H1 (cell line): Measurements from ENCODE around the gene CHP2. TPM values are rescaled to one million over a fixed set of nuclear protein-coding genes. Genes with fewer than 3 reads are reported as not detected.

Experiments
- CHD1 ChIP-seq: IDR thresholded peaks from 2 replicates; pipeline ENCODE4 v1.6.1; 2012; ENCODE audit warnings: low read depth, low read length, improper control_type of control experiment
- EGR1 ChIP-seq: IDR thresholded peaks from 2 replicates; pipeline ENCODE4 v1.6.1; 2011; ENCODE audit warnings: low read depth, low read length, borderline replicate concordance
- SAP30 ChIP-seq: fragments of 300-600 bp; sonication (generic); IDR thresholded peaks from 2 replicates; pipeline ENCODE4 v1.7.1; 2012; ENCODE audit warnings: low read length, moderate library complexity, mild to moderate bottlenecking, inconsistent platforms; ENCODE audit not compliant: insufficient read depth, insufficient replicate concordance
- SIRT6 ChIP-seq: IDR thresholded peaks from one replicate; pipeline ENCODE4 v1.7.1; 2012; ENCODE audit warnings: low read length, inconsistent platforms
- SP1 ChIP-seq: IDR thresholded peaks from 2 replicates; pipeline ENCODE4 v1.6.1; 2011; ENCODE audit warnings: low read depth, low read length
- TAF1 ChIP-seq: IDR thresholded peaks from 2 replicates; pipeline ENCODE4 v1.6.1; 2011; ENCODE audit warnings: mild to moderate bottlenecking, low read depth, low read length
- TBP ChIP-seq: IDR thresholded peaks from 2 replicates; pipeline ENCODE4 v1.6.1; 2011; ENCODE audit warnings: low read depth, low read length, improper control_type of control experiment
- TCF12 ChIP-seq: IDR thresholded peaks from 2 replicates; pipeline ENCODE4 v1.6.1; 2011; ENCODE audit warnings: low read depth, mild to moderate bottlenecking, low read length
- polyA plus RNA-seq, 7 experiments: library from polyadenylated mRNA; depleted of rRNA in 3 of 7; stranded (reverse) in 5 of 7; unstranded in 2 of 7; fragments of >200 nt in 5 of 7; fragments of 200-250 nt in 2 of 7; gene quantifications; 1 replicate in 5 of 7; 2 replicates in 1 of 7; 4 replicates in 1 of 7; pipeline versions ENCODE4 v1.2.1 to v1.2.3, GENCODE V29; 2011 to 2013; ENCODE audit warnings: missing spikeins in 2 of 7, mixed read lengths in 2 of 7
- total RNA-seq: library from RNA; stranded (reverse); fragmentation: NEBNext Ultra II Directional; extraction: Animal tissue kit (Norgen Biotek cat#: 25700); gene quantifications from 2 replicates; pipeline ENCODE4 v1.2.1, GENCODE V29; 2021

Gene CHP2
- total and polyA plus RNA-seq, 2 of the 8 experiments (the other 6 are each of a cell fraction or from before 2014, with no cell fraction given), result 1.3 to 1.6 TPM

- no peak for TF ChIP-seq SAP30
- no peak for TF ChIP-seq EGR1
- TF ChIP-seq SP1, result no peak
- no peak for TF ChIP-seq TBP
- TF ChIP-seq TCF12, result no peak
- no peak for TF ChIP-seq TAF1
- TF ChIP-seq CHD1, result no peak
- no peak for TF ChIP-seq SIRT6
Measured at GRCh38 chr16:23771642-23772041, 16.8 kb downstream of the CHP2 start (continued).
